Ovary (tissue), 9 donors: ENCODE data around the gene TSPO. TPM values are rescaled to one million over a fixed set of nuclear protein-coding genes. Genes with fewer than 3 reads are reported as not detected.

ENCODE experiments used
- DNase-seq, 5 donors: peaks; one replicate each; pipeline ENCODE4 v3.0.0-alpha.2; 2019 to 2020
- H3K27ac ChIP-seq, 2 donors: fragments of 200-600 bp; one replicate each; pipeline versions ENCODE4 v1.5.1 to v1.8.0; 2019 to 2022
- H3K27me3 ChIP-seq: fragments of 200-600 bp; one replicate; pipeline ENCODE4 v1.8.0; 2022
- H3K36me3 ChIP-seq: fragments of 200-600 bp; sonication (generic); one replicate; pipeline ENCODE4 v1.5.1; 2019
- H3K4me1 ChIP-seq: one replicate; pipeline ENCODE4 v1.8.1; 2013; ENCODE audit warnings: mild to moderate bottlenecking, moderate library complexity; ENCODE audit not compliant: insufficient read depth
- H3K4me3 ChIP-seq: fragments of 200-600 bp; sonication (generic); one replicate; pipeline ENCODE4 v1.5.1; 2017
- H3K9me3 ChIP-seq, 2 donors: fragments of 200-600 bp in 1 of 2; sonication (generic) in 1 of 2; one replicate each; pipeline versions ENCODE4 v1.5.1 to v1.8.1; 2013 to 2019; ENCODE audit warnings: mild to moderate bottlenecking in 1 of 2, moderate library complexity in 1 of 2
- CTCF ChIP-seq, 3 donors: fragments of 450-650 bp in 2 of 3; fragments of 200-600 bp in 1 of 3; IDR thresholded peaks; one replicate each; pipeline versions ENCODE4 v1.5.1 to v1.8.0; 2016 to 2022; ENCODE audit warnings: antibody characterized with exemption in 3 of 3, mild to moderate bottlenecking in 1 of 3
- EP300 ChIP-seq: sonication (generic); formaldehyde crosslinking; IDR thresholded peaks from one replicate; pipeline ENCODE4 v1.6.1; 2017; ENCODE audit warnings: antibody characterized with exemption
- POLR2A ChIP-seq: fragments of 450-650 bp; IDR thresholded peaks from one replicate; pipeline ENCODE4 v1.6.1; 2017; ENCODE audit warnings: antibody characterized with exemption, mild to moderate bottlenecking, moderate library complexity
- WGBS, 3 donors: extraction: QIAGEN DNeasy Blood & Tissue Kit in 1 of 3; methylation state at CpG; one replicate each; pipeline versions ENCODE4 v1.1.5 to v1.1.7; 2013 to 2017; 5-methylcytosine and 5-hydroxymethylcytosine counted together
- intact Hi-C, 4 donors: fragments of 100-400 bp; cut with DNase I; formaldehyde crosslinking; loops; one replicate each; pipeline versions ENCODE4 v1.11.0 to v1.15.1; 2022 to 2023
- polyA plus RNA-seq, 2 donors: library from polyadenylated mRNA; stranded (reverse); fragments of 200-250 nt in 1 of 2; fragments of 350-450 nt in 1 of 2; fragmentation: Illumina TruSeq in 1 of 2; extraction: RNeasy Lipid Tissue Mini Kit (QIAGEN cat#74804) in 1 of 2; gene quantifications; one replicate each; pipeline ENCODE4 v1.2.3, GENCODE V29; 2013 to 2014
- total RNA-seq, 7 donors: library from RNA; depleted of rRNA in 2 of 7; stranded (reverse); fragments of >200 nt in 2 of 7; fragmentation: NEBNext Ultra II Directional in 3 of 7; extraction: Animal tissue kit (Norgen Biotek cat#: 25700) in 3 of 7; gene quantifications; one replicate each; pipeline versions ENCODE4 v1.1.0 to v1.2.4, GENCODE V29; 2016 to 2023
- donor health status: DM: no; HTN: no; CAD: no; lungs with moderate emphysema.
- donor health status: DM: no; HTN: no; CAD: no.
- donor health status: Bipolar disorder and iron deficiency.
- donor health status: DM: yes; HTN: yes; CAD: no.
- donor health status: DM: no; HTN: no; CAD: no.
- donor health status: DM: yes; HTN: yes; CAD: no.

Gene TSPO
- total and polyA plus RNA-seq, 9 donors, result 1.3 to 263 (median 79.1) TPM

GRCh38 chr22:43152003-43152356 is 621 bp downstream of the TSPO start:
- TF ChIP-seq EP300, result no peak
- TF ChIP-seq POLR2A, result no peak
- TF ChIP-seq CTCF (IDR thresholded peaks at IDR 0.05), result no peak
- Histone ChIP-seq H3K4me3 (peak overlapping the region; percentile 69), H3K27me3 (no peaks in the 10 kb centered on the region), H3K27ac (peak overlapping the region in 1 of 2 donors; percentile 49), H3K9me3 (no peaks in the 10 kb centered on the region), H3K4me1 (peaks cover 7% of the 10 kb centered on the region), H3K36me3 (no peaks in the 10 kb centered on the region)
- intact Hi-C loops, result no loop called here
- no peak for DNase-seq
- WGBS, 3 donors, result 7 to 18% (median 11%) methylated on average over 13 to 18 of the region's 18 CpGs

GRCh38 chr22:43152357-43153071 is 1.2 kb downstream of the TSPO start:
- TF ChIP-seq EP300, result no peak
- no peak for TF ChIP-seq CTCF (IDR thresholded peaks at IDR 0.05)
- no peak for TF ChIP-seq POLR2A
- Histone ChIP-seq H3K4me3 (peak overlapping the region; percentile 69), H3K36me3 (no peaks in the 10 kb centered on the region), H3K9me3 (no peaks in the 10 kb centered on the region), H3K4me1 (peaks cover 7% of the 10 kb centered on the region), H3K27me3 (no peaks in the 10 kb centered on the region), H3K27ac (peak overlapping the region in 1 of 2 donors; percentile 49)
- 6 to 19% (median 9%) methylated on average over 17 to 22 of the region's 22 CpGs for WGBS, 3 donors
- DNase-seq, result peak; percentile 47 to 65 (median 60)
- intact Hi-C loops, result no loop called here

GRCh38 chr22:43153899-43154298 is 2.5 kb downstream of the TSPO start:
- H3K4me1 ChIP-seq, result peaks cover 7% of the 10 kb centered on the region
- DNase-seq, result no peak
- H3K9me3 ChIP-seq, result no peaks in the 10 kb centered on the region
- H3K4me3 ChIP-seq, result no peak overlapping the region
- no peak overlapping the region for H3K27ac ChIP-seq
- intact Hi-C loops, result no loop called here
- TF ChIP-seq EP300, result no peak
- TF ChIP-seq CTCF (IDR thresholded peaks at IDR 0.05), result no peak
- no peak for TF ChIP-seq POLR2A
- 49 to 64% (median 62%) methylated on average over 9 of the region's 9 CpGs for WGBS, 3 donors
- no peaks in the 10 kb centered on the region for H3K27me3 ChIP-seq
- no peaks in the 10 kb centered on the region for H3K36me3 ChIP-seq

GRCh38 chr22:43154887-43155536 is 3.7 kb downstream of the TSPO start:
- Histone ChIP-seq H3K9me3 (no peaks in the 10 kb centered on the region), H3K36me3 (no peaks in the 10 kb centered on the region), H3K4me1 (peaks cover 7% of the 10 kb centered on the region), H3K4me3 (no peak overlapping the region), H3K27me3 (no peaks in the 10 kb centered on the region), H3K27ac (no peak overlapping the region)
- no peak for DNase-seq
- WGBS, 3 donors, result 81 to 93% (median 90%) methylated on average over 27 of the region's 27 CpGs
- no peak for TF ChIP-seq CTCF (IDR thresholded peaks at IDR 0.05)
- no peak for TF ChIP-seq POLR2A
- no peak for TF ChIP-seq EP300
- intact Hi-C loops, result no loop called here
